CD4-positive, alpha-beta T cell treated with Interleukin-6 for 4 hours (primary cell): ENCODE measurements around the gene SLC4A2.
A peak's percentile ranks its signal among the peaks of the same experiment; 100 is the strongest.

Source experiments
- DNase-seq: peaks from one replicate; pipeline ENCODE4 v3.0.0-alpha.2; 2020; ENCODE audit warnings: mixed read lengths

The SLC4A2 gene

GRCh38 chr7:151117565-151117964 lies 58.2 kb downstream of the SLC4A2 start:
- DNase-seq, result peak; percentile 71

GRCh38 chr7:151118108-151119054 lies 59.0 kb downstream of the SLC4A2 start:
- no peak for DNase-seq

- DNase-seq, result no peak
These were observed 59.6 kb downstream of the SLC4A2 start for GRCh38 chr7:151119055-151119415.

GRCh38 chr7:151119902-151120301 lies 60.5 kb downstream of the SLC4A2 start:
- DNase-seq, result no peak

- DNase-seq, result no peak
These were observed 61.5 kb downstream of the SLC4A2 start for GRCh38 chr7:151120896-151121295.

GRCh38 chr7:151121380-151122170 lies 62.2 kb downstream of the SLC4A2 start:
- no peak for DNase-seq

- no peak for DNase-seq
These were observed 62.9 kb downstream of the SLC4A2 start for GRCh38 chr7:151122276-151122675.

GRCh38 chr7:151122796-151123157 lies 63.4 kb downstream of the SLC4A2 start:
- no peak for DNase-seq

GRCh38 chr7:151123158-151123821 lies 63.9 kb downstream of the SLC4A2 start:
- no peak for DNase-seq

- peak; percentile 88 for DNase-seq
These were observed 64.6 kb downstream of the SLC4A2 start for GRCh38 chr7:151123822-151124464.

- DNase-seq, result no peak
These were observed 65.1 kb downstream of the SLC4A2 start for GRCh38 chr7:151124481-151124880.

GRCh38 chr7:151124899-151125399 lies 65.6 kb downstream of the SLC4A2 start:
- no peak for DNase-seq

GRCh38 chr7:151125470-151125845 lies 66.1 kb downstream of the SLC4A2 start:
- DNase-seq, result no peak

- no peak for DNase-seq
These were observed 66.6 kb downstream of the SLC4A2 start for GRCh38 chr7:151125846-151126481.
